H1 (cell line): Measurements from ENCODE around the gene VIPR2. TPM values are rescaled to one million over a fixed set of nuclear protein-coding genes. Genes with fewer than 3 reads are reported as not detected.

ENCODE experiments used
- CHD1 ChIP-seq: IDR thresholded peaks from 2 replicates; pipeline ENCODE4 v1.6.1; 2012; ENCODE audit warnings: low read depth, low read length, improper control_type of control experiment
- KDM4A ChIP-seq: IDR thresholded peaks from one replicate; pipeline ENCODE4 v1.7.1; 2012; ENCODE audit warnings: low read depth, mild to moderate bottlenecking, moderate library complexity, low read length, inconsistent platforms; ENCODE audit not compliant: severe bottlenecking
- SUZ12 ChIP-seq: fragments of 200-600 bp; sonication (generic); IDR thresholded peaks from 2 replicates; pipeline ENCODE4 v1.6.1; 2012; ENCODE audit warnings: mild to moderate bottlenecking, inconsistent platforms, low read length, moderate library complexity, mixed read lengths
- polyA plus RNA-seq, 7 experiments: library from polyadenylated mRNA; depleted of rRNA in 3 of 7; stranded (reverse) in 5 of 7; unstranded in 2 of 7; fragments of >200 nt in 5 of 7; fragments of 200-250 nt in 2 of 7; gene quantifications; 1 replicate in 5 of 7; 2 replicates in 1 of 7; 4 replicates in 1 of 7; pipeline versions ENCODE4 v1.2.1 to v1.2.3, GENCODE V29; 2011 to 2013; ENCODE audit warnings: missing spikeins in 2 of 7, mixed read lengths in 2 of 7
- total RNA-seq: library from RNA; stranded (reverse); fragmentation: NEBNext Ultra II Directional; extraction: Animal tissue kit (Norgen Biotek cat#: 25700); gene quantifications from 2 replicates; pipeline ENCODE4 v1.2.1, GENCODE V29; 2021
- TF ChIP-seq, protein P1 (sequence below): fragments of 300-600 bp; sonication (generic); IDR thresholded peaks from 2 replicates; pipeline ENCODE4 v1.7.1; 2012; ENCODE audit warnings: low read length, moderate library complexity, mild to moderate bottlenecking, inconsistent platforms; ENCODE audit not compliant: insufficient replicate concordance

Gene VIPR2
- total and polyA plus RNA-seq, 2 of the 8 experiments (the other 6 are each of a cell fraction or from before 2014, with no cell fraction given): 2.4 to 6.3 TPM

DNA sequence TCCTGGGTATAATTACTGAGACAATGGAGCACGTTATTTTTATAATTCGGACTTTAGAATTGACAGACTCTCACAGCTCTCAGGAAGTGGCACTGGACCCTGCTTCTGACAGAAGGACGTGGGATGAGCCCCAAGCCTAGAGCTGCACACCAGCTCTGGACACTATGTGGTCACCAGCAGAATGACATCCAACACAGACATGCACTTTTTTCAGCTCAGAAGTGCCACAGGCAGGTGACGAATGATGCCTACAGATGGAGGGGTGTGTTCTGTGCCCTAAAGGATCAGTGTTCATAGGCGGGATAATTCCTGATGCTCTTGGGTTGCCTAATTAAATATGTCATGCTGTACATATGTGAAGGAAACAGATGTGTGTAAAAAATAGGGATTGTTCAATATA, 87.9 kb downstream of the VIPR2 start (continued):
- TF ChIP-seq, protein P1, sequence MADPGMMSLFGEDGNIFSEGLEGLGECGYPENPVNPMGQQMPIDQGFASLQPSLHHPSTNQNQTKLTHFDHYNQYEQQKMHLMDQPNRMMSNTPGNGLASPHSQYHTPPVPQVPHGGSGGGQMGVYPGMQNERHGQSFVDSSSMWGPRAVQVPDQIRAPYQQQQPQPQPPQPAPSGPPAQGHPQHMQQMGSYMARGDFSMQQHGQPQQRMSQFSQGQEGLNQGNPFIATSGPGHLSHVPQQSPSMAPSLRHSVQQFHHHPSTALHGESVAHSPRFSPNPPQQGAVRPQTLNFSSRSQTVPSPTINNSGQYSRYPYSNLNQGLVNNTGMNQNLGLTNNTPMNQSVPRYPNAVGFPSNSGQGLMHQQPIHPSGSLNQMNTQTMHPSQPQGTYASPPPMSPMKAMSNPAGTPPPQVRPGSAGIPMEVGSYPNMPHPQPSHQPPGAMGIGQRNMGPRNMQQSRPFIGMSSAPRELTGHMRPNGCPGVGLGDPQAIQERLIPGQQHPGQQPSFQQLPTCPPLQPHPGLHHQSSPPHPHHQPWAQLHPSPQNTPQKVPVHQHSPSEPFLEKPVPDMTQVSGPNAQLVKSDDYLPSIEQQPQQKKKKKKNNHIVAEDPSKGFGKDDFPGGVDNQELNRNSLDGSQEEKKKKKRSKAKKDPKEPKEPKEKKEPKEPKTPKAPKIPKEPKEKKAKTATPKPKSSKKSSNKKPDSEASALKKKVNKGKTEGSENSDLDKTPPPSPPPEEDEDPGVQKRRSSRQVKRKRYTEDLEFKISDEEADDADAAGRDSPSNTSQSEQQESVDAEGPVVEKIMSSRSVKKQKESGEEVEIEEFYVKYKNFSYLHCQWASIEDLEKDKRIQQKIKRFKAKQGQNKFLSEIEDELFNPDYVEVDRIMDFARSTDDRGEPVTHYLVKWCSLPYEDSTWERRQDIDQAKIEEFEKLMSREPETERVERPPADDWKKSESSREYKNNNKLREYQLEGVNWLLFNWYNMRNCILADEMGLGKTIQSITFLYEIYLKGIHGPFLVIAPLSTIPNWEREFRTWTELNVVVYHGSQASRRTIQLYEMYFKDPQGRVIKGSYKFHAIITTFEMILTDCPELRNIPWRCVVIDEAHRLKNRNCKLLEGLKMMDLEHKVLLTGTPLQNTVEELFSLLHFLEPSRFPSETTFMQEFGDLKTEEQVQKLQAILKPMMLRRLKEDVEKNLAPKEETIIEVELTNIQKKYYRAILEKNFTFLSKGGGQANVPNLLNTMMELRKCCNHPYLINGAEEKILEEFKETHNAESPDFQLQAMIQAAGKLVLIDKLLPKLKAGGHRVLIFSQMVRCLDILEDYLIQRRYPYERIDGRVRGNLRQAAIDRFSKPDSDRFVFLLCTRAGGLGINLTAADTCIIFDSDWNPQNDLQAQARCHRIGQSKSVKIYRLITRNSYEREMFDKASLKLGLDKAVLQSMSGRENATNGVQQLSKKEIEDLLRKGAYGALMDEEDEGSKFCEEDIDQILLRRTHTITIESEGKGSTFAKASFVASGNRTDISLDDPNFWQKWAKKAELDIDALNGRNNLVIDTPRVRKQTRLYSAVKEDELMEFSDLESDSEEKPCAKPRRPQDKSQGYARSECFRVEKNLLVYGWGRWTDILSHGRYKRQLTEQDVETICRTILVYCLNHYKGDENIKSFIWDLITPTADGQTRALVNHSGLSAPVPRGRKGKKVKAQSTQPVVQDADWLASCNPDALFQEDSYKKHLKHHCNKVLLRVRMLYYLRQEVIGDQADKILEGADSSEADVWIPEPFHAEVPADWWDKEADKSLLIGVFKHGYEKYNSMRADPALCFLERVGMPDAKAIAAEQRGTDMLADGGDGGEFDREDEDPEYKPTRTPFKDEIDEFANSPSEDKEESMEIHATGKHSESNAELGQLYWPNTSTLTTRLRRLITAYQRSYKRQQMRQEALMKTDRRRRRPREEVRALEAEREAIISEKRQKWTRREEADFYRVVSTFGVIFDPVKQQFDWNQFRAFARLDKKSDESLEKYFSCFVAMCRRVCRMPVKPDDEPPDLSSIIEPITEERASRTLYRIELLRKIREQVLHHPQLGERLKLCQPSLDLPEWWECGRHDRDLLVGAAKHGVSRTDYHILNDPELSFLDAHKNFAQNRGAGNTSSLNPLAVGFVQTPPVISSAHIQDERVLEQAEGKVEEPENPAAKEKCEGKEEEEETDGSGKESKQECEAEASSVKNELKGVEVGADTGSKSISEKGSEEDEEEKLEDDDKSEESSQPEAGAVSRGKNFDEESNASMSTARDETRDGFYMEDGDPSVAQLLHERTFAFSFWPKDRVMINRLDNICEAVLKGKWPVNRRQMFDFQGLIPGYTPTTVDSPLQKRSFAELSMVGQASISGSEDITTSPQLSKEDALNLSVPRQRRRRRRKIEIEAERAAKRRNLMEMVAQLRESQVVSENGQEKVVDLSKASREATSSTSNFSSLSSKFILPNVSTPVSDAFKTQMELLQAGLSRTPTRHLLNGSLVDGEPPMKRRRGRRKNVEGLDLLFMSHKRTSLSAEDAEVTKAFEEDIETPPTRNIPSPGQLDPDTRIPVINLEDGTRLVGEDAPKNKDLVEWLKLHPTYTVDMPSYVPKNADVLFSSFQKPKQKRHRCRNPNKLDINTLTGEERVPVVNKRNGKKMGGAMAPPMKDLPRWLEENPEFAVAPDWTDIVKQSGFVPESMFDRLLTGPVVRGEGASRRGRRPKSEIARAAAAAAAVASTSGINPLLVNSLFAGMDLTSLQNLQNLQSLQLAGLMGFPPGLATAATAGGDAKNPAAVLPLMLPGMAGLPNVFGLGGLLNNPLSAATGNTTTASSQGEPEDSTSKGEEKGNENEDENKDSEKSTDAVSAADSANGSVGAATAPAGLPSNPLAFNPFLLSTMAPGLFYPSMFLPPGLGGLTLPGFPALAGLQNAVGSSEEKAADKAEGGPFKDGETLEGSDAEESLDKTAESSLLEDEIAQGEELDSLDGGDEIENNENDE: no peak
- TF ChIP-seq SUZ12 (no peak), CHD1 (no peak), KDM4A (no peak)
